Astrocyte (in vitro differentiated cells and primary cell): ENCODE data around the gene GIPR.
"Not testable (repeated sequence)": the region's sequence is repeated elsewhere in the genome, so short reads cannot be mapped to it uniquely, and the experiment has no call there.

Experiments
- EZH2 ChIP-seq: IDR thresholded peaks from 2 replicates; pipeline ENCODE4 v1.6.1; 2012; ENCODE audit warnings: mild to moderate bottlenecking, low read length, inconsistent platforms; ENCODE audit not compliant: insufficient read depth
- TF ChIP-seq, protein P1 (sequence below): IDR thresholded peaks from 2 replicates; pipeline ENCODE4 v1.5.1; 2011; ENCODE audit warnings: low read depth, mild to moderate bottlenecking, inconsistent platforms, low read length, moderate library complexity; ENCODE audit not compliant: insufficient read depth

- TF ChIP-seq, protein P1, sequence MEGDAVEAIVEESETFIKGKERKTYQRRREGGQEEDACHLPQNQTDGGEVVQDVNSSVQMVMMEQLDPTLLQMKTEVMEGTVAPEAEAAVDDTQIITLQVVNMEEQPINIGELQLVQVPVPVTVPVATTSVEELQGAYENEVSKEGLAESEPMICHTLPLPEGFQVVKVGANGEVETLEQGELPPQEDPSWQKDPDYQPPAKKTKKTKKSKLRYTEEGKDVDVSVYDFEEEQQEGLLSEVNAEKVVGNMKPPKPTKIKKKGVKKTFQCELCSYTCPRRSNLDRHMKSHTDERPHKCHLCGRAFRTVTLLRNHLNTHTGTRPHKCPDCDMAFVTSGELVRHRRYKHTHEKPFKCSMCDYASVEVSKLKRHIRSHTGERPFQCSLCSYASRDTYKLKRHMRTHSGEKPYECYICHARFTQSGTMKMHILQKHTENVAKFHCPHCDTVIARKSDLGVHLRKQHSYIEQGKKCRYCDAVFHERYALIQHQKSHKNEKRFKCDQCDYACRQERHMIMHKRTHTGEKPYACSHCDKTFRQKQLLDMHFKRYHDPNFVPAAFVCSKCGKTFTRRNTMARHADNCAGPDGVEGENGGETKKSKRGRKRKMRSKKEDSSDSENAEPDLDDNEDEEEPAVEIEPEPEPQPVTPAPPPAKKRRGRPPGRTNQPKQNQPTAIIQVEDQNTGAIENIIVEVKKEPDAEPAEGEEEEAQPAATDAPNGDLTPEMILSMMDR: not testable (repeated sequence)
- not testable (repeated sequence) for TF ChIP-seq EZH2
Measured at GRCh38 chr19:45685045-45685444, 17.0 kb downstream of the GIPR start.
